GM12878 (cell line): ENCODE data around the gene B3GNT9. TPM values are rescaled to one million over a fixed set of nuclear protein-coding genes. Genes with fewer than 3 reads are reported as not detected.

Source experiments
- BACH1 ChIP-seq: fragments of 450-650 bp; IDR thresholded peaks from 2 replicates; pipeline ENCODE4 v1.6.1; 2017; ENCODE audit warnings: mild to moderate bottlenecking, borderline replicate concordance
- BCL11A ChIP-seq: IDR thresholded peaks from 2 replicates; pipeline ENCODE4 v1.6.1; 2011; ENCODE audit warnings: low read depth, low read length
- CHD4 ChIP-seq: fragments of 200-600 bp; sonication (generic); IDR thresholded peaks from 2 replicates; pipeline ENCODE4 v1.6.1; 2016; ENCODE audit warnings: mild to moderate bottlenecking
- CREB1 ChIP-seq: IDR thresholded peaks from 2 replicates; pipeline ENCODE4 v1.6.1; 2012; ENCODE audit warnings: low read depth, mild to moderate bottlenecking, inconsistent platforms
- EED ChIP-seq: sonication (generic); IDR thresholded peaks from 2 replicates; pipeline ENCODE4 v1.6.1; 2016; ENCODE audit warnings: antibody characterized with exemption, low read depth
- FOXM1 ChIP-seq: IDR thresholded peaks from 2 replicates; pipeline ENCODE4 v1.6.1; 2012; ENCODE audit warnings: low read depth, mild to moderate bottlenecking, inconsistent platforms, low read length, moderate library complexity
- HCFC1 ChIP-seq: fragments of 150-350 bp; IDR thresholded peaks from 2 replicates; pipeline ENCODE4 v1.6.1; 2014; ENCODE audit warnings: low read length
- HDAC6 ChIP-seq: fragments of 200-600 bp; sonication (generic); IDR thresholded peaks from one replicate; pipeline ENCODE4 v1.8.0; 2017; ENCODE audit warnings: antibody characterized with exemption; ENCODE audit not compliant: unreplicated experiment
- JUND ChIP-seq: IDR thresholded peaks from 2 replicates; pipeline ENCODE4 v1.6.1; 2012; ENCODE audit warnings: low read depth, mild to moderate bottlenecking, low read length, improper control_type of control experiment, moderate library complexity
- KLF5 ChIP-seq: fragments of 450-650 bp; IDR thresholded peaks from 2 replicates; pipeline ENCODE4 v1.6.1; 2014; ENCODE audit warnings: mild to moderate bottlenecking; ENCODE audit not compliant: partially characterized antibody
- LARP7 ChIP-seq: fragments of 450-650 bp; IDR thresholded peaks from 2 replicates; pipeline ENCODE4 v1.6.1; 2017; ENCODE audit warnings: mild to moderate bottlenecking
- MEF2A ChIP-seq: IDR thresholded peaks from 2 replicates; pipeline ENCODE4 v1.6.1; 2011; ENCODE audit warnings: low read depth, mild to moderate bottlenecking, low read length, moderate library complexity; ENCODE audit not compliant: insufficient read depth
- MXI1 ChIP-seq: fragments of 150-350 bp; IDR thresholded peaks from 2 replicates; pipeline ENCODE4 v1.6.1; 2011; ENCODE audit warnings: low read depth, mild to moderate bottlenecking, inconsistent platforms, low read length, improper control_type of control experiment
- MYC ChIP-seq: IDR thresholded peaks from 2 replicates; pipeline ENCODE4 v1.6.1; 2011; ENCODE audit warnings: mild to moderate bottlenecking, low read length, moderate library complexity, inconsistent platforms; ENCODE audit not compliant: insufficient read depth, insufficient replicate concordance, insufficient read length, severe bottlenecking
- NKRF ChIP-seq: fragments of 450-650 bp; conservative IDR thresholded peaks from 2 replicates; pipeline ENCODE4 v1.6.1; 2017; ENCODE audit warnings: mild to moderate bottlenecking, moderate library complexity
- NR2F1 ChIP-seq: fragments of 450-650 bp; conservative IDR thresholded peaks from 2 replicates; pipeline ENCODE4 v1.6.1; 2017; ENCODE audit warnings: mild to moderate bottlenecking
- PAX5 ChIP-seq: IDR thresholded peaks from 2 replicates; pipeline ENCODE4 v1.6.1; 2011; ENCODE audit warnings: low read depth, low read length, borderline replicate concordance
- PKNOX1 ChIP-seq: fragments of 450-650 bp; IDR thresholded peaks from 2 replicates; pipeline ENCODE4 v1.6.1; 2016; ENCODE audit warnings: mild to moderate bottlenecking
- POLR2A ChIP-seq: IDR thresholded peaks from 2 replicates; pipeline ENCODE4 v1.6.1; 2011; ENCODE audit warnings: low read depth, mild to moderate bottlenecking, low read length
- POLR2AphosphoS5 ChIP-seq: IDR thresholded peaks from 2 replicates; pipeline ENCODE4 v1.6.1; 2011; ENCODE audit warnings: mild to moderate bottlenecking, low read length, inconsistent platforms
- RAD51 ChIP-seq: fragments of 450-650 bp; IDR thresholded peaks from 2 replicates; pipeline ENCODE4 v1.6.1; 2016; ENCODE audit warnings: moderate library complexity, mild to moderate bottlenecking, inconsistent platforms
- RUNX3 ChIP-seq: IDR thresholded peaks from 2 replicates; pipeline ENCODE4 v1.6.1; 2012; ENCODE audit warnings: low read length, inconsistent platforms
- SP1 ChIP-seq: IDR thresholded peaks from one replicate; pipeline ENCODE4 v1.6.1; 2011; ENCODE audit warnings: low read depth, low read length
- SPI1 ChIP-seq: IDR thresholded peaks from 2 replicates; pipeline ENCODE4 v1.6.1; 2011; ENCODE audit warnings: low read depth, mild to moderate bottlenecking, low read length, moderate library complexity, borderline replicate concordance; ENCODE audit not compliant: insufficient read depth
- STAT1 ChIP-seq: fragments of 450-650 bp; conservative IDR thresholded peaks from 2 replicates; pipeline ENCODE4 v1.6.1; 2014; ENCODE audit warnings: antibody characterized with exemption, mild to moderate bottlenecking
- TAF1 ChIP-seq: IDR thresholded peaks from 2 replicates; pipeline ENCODE4 v1.6.1; 2011; ENCODE audit warnings: mild to moderate bottlenecking, low read depth, low read length, borderline replicate concordance
- YY1 ChIP-seq: IDR thresholded peaks from 2 replicates; pipeline ENCODE4 v1.6.1; 2011; ENCODE audit warnings: low read depth, mild to moderate bottlenecking, low read length
- ZNF207 ChIP-seq: fragments of 450-650 bp; IDR thresholded peaks from 2 replicates; pipeline ENCODE4 v1.6.1; 2014; ENCODE audit warnings: antibody characterized with exemption, mild to moderate bottlenecking, borderline replicate concordance
- polyA plus RNA-seq, 11 experiments: library from polyadenylated mRNA; depleted of rRNA in 4 of 11; unstranded in 6 of 11; stranded (reverse) in 5 of 11; fragments of >200 nt; fragmentation: Nextera tagmentation in 4 of 11; fragmentation: Illumina TruSeq in 1 of 11; extraction: Ambion mirVana in 4 of 11; extraction: Trizol in 1 of 11; gene quantifications; 1 replicate in 1 of 11; 2 replicates in 10 of 11; pipeline versions ENCODE4 v1.2.1 to v1.2.3, GENCODE V29; 2011 to 2016; ENCODE audit warnings: inconsistent platforms in 2 of 11, missing spikeins in 2 of 11, low read depth in 1 of 11
- total RNA-seq, 4 experiments: library from RNA; depleted of rRNA in 3 of 4; stranded (reverse); fragments of >200 nt in 3 of 4; fragmentation: Illumina TruSeq in 1 of 4; extraction: Trizol in 1 of 4; gene quantifications; 2 replicates each; pipeline versions ENCODE4 v1.2.1 to v1.2.3, GENCODE V29; 2013 to 2021
- TF ChIP-seq, protein P1 (sequence below): fragments of 450-650 bp; IDR thresholded peaks from 2 replicates; pipeline ENCODE4 v1.6.1; 2018; ENCODE audit warnings: borderline replicate concordance, mild to moderate bottlenecking; ENCODE audit not compliant: partially characterized antibody

Gene B3GNT9
- total and polyA plus RNA-seq, 10 of the 15 experiments (the other 5 are each of a cell fraction or from before 2014, with no cell fraction given): 0.08 to 5.0 (median 1.9) TPM

DNA sequence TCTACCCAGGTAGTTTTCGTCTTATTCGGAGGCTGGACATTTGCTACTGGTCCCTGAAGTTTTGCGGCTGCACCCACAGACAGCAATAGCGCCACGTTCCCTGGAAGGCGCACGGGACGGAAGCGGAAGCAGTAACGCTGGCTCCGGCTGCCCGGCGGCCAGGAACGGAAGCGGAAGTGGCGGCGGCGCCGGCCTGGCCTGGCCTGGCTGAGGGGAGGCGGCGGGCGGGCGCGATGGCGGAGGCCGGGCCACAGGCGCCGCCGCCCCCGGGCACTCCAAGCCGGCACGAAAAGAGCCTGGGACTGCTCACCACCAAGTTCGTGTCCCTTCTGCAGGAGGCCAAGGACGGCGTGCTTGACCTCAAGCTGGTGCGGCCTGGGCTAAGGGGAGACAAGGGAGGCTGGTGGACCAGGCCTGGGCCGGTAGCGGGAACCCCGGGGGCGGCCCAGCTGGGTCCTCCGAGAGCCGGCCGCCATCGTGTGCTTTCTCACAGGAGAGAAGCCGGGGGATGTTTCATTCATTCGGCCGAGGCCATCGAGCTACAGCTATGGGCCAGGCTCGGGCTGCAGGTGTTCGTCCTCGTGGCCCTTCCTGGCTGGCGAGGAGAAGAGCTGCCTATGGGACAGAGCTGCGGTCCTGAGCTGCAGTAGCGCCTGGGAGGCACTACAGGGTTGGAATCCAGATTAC is 41.3 kb upstream of the B3GNT9 start, which contains the start of gene E2F4 (continued):
- TF ChIP-seq NKRF (peak; percentile 96), PKNOX1 (0 out of 2 replicates have a peak, but pooled peaks have one; percentile 12), MYC (peak; percentile 16), YY1 (peak; percentile 90), STAT1 (peak; percentile 41; the same call in 1 of the 2 replicates), KLF5 (peak; percentile 56), CREB1 (peak; percentile 72; the same call in 1 of the 2 replicates), RUNX3 (peak; percentile 95), CHD4 (no peak), JUND (no peak), SP1 (peak; percentile 62), TAF1 (peak; percentile 60; the same call in 1 of the 2 replicates), PAX5 (no peak), LARP7 (peak; percentile 87), BCL11A (no peak), FOXM1 (no peak), MXI1 (peak; percentile 73), EED (no peak), NR2F1 (peak; percentile 60; the same call in 1 of the 2 replicates), ZNF207 (peak; percentile 78; the same call in 1 of the 2 replicates), HCFC1 (peak; percentile 68), POLR2AphosphoS5 (peak; percentile 70; the same call in 1 of the 2 replicates), HDAC6 (no peak), SPI1 (peak; percentile 78), RAD51 (no peak), BACH1 (0 out of 2 replicates have a peak, but pooled peaks have one; percentile 54), POLR2A (peak; percentile 84), MEF2A (no peak)
- TF ChIP-seq, protein P1, sequence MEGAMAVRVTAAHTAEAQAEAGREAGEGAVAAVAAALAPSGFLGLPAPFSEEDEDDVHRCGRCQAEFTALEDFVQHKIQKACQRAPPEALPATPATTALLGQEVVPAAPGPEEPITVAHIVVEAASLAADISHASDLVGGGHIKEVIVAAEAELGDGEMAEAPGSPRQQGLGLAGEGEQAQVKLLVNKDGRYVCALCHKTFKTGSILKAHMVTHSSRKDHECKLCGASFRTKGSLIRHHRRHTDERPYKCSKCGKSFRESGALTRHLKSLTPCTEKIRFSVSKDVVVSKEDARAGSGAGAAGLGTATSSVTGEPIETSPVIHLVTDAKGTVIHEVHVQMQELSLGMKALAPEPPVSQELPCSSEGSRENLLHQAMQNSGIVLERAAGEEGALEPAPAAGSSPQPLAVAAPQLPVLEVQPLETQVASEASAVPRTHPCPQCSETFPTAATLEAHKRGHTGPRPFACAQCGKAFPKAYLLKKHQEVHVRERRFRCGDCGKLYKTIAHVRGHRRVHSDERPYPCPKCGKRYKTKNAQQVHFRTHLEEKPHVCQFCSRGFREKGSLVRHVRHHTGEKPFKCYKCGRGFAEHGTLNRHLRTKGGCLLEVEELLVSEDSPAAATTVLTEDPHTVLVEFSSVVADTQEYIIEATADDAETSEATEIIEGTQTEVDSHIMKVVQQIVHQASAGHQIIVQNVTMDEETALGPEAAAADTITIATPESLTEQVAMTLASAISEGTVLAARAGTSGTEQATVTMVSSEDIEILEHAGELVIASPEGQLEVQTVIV: peak; percentile 76
